ENCODE results near the gene SNX25.
"Not testable (repeated sequence)": the region's sequence is repeated elsewhere in the genome, so short reads cannot be mapped to it uniquely, and the experiment has no call there.

SNX25 gene

DNA sequence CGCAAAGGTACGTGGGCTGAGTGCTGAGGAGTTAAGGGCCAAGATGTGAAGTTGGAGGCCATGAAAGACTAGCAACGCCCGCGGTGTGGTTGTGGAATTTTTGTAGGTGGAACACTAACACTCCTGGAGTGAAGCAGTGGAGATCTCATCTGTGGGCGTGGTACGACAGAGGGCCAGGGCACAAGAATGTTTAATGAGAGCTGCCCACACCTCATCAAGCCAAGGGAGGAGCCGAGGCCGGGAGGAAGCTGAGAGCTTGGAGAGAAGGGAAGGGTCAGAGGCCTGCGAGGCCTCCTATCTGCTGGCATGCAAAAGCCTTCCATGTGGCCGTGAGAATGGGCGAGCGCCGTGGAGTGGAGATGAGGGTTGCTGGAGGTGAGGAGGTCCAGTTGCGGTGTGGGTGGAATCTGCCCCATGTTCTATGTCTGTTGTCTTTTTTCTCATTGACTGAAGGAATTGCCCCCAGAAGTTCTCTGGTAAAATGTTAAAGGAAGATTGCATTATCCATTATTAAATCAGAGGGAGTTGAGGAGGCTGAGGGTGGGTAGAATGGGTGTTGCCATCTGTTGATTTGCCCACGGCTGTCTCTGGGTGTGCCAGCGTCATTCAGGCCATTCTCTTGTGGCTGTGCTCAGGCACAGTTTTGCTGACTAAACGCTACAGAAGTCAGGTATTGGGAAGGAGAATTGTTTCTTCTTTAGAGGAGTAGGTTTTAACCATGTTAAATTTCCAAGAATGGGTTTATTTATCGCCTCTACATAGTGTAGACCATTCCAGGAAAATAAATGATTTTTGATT is 19.8 kb downstream of the SNX25 start:
- DNase-seq (ENCODE audit: low read depth in 2 of 2), result no peak

DNA sequence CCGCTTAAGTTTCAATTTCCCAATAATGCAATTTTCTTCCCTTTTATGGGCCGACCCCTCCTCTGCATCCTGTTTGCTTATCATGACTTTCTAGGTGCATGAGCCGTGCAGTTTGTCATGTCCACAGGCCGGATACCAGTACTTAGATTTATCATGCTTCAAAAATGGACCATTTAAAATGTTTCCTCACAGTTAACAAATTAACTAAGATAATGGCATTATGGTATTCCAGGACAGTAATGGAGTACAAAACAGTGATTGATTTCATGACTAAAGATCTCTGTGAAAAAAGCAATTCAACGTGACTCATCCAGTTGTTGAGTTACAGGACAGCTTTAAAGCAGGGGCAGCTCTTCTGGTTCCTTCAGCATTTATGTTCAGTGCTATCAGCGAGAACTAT is 23.0 kb downstream of the SNX25 start:
- no peak for DNase-seq (ENCODE audit: low read depth in 2 of 2)

DNA sequence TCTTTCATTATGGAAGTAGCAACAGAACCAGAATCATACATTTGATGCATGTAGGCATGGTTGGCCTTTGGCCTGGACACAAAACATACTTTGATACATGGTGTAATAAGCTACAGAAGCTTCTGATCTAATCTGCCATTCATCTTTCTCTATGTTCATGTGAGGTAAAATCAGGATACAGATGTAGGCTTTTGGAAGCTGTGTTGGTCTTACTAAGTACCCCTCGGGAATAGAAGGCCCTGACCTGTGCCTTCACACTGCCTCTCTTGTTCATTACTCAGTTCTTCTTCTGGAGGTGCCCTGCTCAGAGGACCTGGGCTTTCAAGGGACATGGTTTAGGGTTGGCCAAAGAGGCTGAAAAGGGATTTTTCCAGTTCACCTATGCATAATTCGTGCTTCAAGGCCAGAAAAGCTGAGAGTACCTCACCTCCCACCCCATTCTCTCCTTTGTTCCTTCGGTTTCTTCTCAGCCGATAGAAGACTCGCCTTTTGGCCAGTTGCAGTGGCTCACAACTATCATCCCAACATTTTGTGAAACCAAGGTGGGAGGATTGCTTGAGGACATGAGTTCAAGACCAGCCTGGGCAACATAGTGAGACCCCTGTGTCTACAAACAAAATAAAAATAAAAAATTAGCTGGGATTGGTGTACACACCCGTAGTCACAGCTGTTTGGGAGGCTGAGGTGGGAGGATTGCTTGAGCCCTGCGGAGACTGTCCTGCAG is 25.9 kb downstream of the SNX25 start:
- no peak for DNase-seq (ENCODE audit: low read depth in 2 of 2)

DNA sequence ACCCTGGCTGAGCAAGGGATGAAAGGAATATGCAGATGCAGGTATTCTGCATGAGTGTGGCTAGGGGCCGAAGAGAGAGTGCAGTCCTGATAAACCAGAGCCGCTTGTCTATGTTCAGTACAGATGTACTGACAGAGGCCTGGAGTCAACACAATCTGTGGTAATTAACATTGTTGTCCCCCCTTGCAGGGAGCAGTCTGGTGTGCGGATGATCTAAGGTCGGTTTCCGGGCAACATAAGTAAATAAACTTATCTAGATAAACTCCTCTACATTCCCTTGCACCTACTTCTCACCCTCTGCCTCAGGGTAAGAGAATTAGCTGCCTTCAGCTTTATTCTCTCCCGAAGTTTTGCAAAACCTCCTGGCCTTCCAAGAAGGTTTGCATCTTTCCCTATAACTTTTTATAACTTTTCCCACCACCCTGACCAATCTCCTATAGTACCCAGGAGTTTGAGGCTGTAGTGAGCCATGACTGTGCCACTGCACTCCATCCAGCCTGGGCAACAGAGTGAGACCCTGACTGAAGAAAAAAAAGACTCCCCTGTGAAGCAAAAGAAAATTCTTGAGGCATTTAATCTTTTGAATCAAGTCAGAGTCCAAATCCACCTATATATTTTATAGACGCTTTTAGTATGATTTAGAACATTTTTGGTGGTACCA is 26.6 kb downstream of the SNX25 start:
- no peak for DNase-seq (ENCODE audit: low read depth in 2 of 2)

DNA sequence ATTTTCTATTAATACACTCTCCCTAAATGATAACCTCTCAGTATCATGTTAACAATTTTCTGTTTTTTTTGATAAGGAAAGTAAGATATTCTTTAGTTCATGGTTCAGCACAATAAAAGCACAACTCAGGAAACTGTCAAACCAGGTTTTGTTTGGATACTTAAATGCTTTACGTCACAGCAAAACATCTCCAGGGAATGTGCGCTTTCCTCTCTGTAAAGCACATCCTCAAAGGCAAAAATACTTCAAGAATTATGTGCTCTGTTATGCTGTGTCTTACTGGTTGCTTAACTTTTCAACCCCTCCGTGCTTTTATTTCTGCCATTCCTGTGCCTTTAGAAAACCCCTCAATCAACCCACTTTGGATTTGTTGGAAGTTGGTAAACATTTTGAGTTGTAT is 27.8 kb downstream of the SNX25 start:
- DNase-seq (ENCODE audit: low read depth in 2 of 2), result no peak

DNA sequence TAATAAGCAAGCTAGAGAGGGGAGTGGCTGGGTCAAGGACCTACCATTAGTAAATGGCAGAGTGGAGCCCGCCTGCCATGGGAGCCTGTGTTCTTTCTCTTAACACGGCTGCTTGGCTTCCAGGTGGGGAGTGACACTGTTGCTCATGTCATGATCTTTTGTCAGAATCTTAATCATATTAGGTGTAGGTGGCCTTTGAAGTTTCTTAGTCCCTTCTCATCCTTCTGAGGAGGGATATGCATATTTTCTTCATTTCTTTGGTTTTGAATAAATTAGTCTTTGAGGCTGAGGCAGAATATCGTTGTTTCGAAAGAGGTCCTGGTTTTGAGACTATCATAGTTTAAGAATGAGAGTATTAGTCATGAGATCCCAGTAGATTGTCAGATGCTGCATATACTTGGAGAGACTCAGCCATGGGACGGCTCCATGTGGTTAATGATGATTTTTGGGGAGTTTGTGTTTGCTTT is 28.9 kb downstream of the SNX25 start:
- peak in 1 of 2 experiments; percentile 18 for DNase-seq (ENCODE audit: low read depth in 2 of 2)

DNA sequence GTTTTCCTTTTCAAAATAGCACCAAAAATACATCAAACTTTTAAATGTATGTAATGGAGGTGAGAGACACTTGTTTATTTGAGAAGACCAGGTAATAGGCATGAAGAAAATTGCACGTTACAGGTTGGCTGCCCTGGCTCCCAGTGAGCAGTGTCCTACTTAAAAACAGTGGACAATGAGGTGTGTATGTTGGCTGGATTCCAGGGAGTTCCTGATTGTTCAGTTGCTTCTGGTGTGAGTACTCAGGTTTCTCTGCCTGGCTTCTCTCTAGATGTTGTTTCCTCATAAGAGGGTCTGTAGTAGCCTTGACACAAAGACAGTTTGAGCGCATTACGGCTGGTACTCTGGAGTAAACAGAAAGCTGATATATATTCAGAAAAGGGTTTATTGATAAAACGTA is 29.4 kb downstream of the SNX25 start:
- no peak for DNase-seq (ENCODE audit: low read depth in 2 of 2)

DNA sequence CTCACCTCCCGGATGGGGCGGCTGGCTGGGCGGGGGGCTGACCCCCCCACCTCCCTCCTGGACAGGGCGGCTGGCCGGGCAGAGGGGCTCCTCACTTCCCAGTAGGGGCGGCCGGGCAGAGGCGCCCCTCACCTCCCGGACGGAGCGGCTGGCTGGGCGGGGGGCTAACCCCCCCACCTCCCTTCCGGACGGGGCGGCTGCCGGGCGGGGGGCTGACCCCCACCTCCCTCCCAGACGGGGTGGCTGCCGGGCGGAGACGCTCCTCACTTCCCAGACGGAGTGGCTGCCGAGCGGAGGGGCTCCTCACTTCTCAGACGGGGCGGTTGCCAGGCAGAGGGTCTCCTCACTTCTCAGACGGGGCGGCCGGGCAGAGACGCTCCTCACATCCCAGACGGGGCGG is 31.1 kb downstream of the SNX25 start:
- DNase-seq (ENCODE audit: low read depth in 2 of 2), result not testable (repeated sequence)

DNA sequence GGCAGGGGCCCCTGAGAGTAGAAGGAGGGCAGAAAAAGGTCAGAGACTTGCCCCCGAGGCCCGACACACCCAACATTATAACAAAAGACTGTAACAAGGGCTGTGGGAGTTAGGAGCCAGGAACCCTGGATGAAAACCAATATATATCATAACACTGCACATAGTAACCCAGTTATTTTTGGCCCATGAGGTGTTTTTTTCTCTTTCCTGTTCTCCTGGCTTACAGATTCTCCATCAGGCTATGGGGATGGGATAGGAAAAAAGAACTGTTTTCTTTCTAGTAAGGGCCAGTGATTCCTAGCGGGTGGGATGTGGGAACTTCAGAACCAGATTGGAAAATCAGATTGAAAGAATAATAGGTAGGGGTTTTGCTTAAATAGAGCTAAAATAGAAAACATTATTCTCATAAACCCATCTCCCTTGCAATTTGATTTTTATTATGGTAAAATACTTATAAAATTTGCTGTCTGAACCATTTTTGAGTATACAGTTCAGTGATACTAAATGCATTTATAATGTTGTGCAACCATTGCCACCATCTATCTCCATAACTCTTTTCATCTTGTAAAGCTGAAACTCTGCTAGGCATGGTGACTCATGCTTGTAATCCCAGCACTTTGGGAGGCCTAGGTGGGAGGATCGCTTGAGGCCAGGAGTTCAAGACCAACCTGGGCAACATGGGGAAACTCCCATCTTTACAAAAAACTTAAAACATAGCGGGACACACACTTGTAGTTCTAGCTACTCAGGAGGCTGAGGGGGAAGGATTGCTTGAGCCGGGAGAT is 33.5 kb downstream of the SNX25 start:
- no peak for DNase-seq (ENCODE audit: low read depth in 2 of 2)

DNA sequence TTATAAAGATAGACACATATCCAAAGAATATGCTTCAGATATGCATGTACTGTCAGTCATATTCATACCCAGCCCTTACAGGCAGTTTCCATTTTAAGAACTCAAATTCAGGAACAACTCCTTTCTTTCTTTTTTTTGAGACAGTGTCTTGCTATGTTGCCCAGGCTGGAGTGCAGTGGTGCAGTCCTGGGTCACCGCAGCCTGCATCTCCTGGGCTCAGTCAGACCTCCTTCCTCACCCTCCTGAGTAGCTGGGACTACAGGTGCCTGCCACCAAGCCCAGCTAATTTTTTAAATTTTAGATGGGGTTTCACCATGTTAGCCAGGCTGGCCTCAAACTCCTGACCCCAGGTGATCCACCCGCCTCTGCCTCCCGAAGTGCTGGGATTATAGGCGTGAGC is 34.5 kb downstream of the SNX25 start:
- no peak for DNase-seq (ENCODE audit: low read depth in 2 of 2)

DNA sequence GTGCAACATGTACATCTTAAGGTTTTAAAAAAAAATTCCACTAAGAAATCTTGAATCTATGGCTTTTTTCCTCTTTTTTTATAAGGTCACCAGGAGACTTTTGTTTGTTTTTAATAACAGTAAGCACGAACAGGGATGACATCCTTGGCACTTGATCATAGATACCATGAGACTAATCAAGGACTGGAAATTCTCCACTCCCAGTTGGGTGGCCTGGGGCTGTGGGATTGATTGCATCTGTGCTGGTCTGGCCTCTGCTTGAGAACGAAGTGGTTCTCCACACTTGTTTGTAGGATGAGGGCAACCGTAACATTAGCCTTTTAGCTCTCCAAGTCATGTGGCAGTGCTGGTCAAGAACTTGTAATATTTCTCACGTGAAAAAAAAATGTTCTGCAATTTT is 35.4 kb downstream of the SNX25 start:
- no peak for DNase-seq (ENCODE audit: low read depth in 2 of 2)

DNA sequence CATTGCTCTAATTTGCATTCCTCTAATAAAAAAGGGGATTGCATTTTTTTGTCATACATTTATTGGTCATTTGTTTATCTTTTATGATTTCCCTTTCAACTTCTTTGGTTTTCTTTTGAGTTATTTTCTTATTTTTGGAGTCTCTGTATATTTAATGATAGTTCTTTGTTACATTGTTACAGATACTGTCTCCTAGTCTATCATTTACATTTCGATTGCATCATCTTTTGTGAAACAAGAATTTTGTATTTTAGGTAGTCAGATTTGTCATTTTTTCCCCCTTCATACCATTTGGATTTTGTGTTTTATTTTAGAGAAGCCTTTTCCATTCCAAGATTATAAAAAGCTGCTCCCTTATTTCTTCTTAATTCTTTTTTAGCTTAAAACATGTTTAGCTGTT is 37.1 kb downstream of the SNX25 start:
- DNase-seq (ENCODE audit: low read depth in 2 of 2), result no peak

DNA sequence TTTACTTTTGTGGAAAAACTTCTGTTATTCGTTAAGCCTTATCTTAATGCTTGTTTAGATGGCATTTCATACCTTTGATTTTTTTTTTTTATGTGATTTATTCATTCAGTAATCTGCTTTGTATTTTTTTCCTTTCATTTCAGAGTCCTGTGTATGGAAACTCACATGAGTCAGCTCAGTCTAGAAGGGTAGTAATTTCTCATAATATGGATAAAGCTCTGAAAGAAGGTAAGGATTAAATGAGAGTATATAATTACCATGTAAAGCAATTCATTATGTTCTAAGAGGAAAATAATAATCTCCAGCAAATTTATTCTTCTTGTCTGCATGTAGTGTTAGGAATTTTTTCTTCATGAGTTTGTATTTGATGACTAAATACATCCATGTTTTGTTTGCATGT is 37.8 kb downstream of the SNX25 start:
- no peak for DNase-seq (ENCODE audit: low read depth in 2 of 2)

DNA sequence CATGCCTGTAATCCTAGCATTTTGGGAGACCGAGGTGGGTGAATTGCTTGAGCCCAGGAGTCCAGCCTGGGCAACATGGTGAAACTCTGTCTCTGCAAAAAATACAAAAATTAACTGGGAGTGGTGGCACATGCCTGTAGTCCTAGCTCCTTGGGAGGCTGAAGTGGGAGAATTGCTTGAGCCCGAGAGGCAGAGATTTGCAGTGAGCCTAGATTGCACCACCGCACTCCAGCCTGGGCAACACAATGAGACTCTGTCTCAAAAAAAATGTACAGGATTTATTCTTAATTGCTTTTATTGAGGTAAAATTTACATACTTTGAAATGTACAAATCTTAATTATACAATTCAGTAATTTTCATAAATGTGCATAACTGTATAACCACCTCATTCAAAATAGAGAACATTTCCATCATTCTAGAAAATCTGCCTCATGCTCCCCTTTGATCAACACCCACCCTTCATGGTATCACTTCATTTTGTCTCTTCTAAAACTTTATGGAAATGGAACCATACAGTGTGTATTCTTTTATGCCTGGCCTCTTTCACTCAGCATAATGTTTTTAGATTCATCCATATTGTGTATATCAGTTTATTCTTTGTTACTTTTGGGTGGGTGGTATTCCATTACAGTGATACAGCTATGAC is 39.1 kb downstream of the SNX25 start:
- no peak for DNase-seq (ENCODE audit: low read depth in 2 of 2)

DNA sequence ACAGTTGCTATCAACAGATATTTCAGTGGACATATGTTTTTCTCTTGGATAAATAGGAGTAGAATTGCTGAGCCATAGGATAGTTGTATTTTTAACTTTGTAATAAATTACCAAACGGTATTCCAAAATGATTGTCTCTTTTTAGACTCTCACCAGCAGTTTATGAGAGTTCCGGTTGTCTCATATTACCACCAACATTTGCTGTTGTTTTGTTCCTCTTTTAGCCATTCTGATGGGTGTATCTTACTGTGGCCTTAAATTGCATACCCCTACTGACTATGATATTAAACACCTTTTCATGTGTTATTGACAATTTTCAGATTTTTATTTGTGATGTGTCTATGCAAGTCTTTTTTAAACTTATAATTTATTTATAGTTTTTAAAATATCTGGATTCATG is 39.7 kb downstream of the SNX25 start:
- no peak for DNase-seq (ENCODE audit: low read depth in 2 of 2)

DNA sequence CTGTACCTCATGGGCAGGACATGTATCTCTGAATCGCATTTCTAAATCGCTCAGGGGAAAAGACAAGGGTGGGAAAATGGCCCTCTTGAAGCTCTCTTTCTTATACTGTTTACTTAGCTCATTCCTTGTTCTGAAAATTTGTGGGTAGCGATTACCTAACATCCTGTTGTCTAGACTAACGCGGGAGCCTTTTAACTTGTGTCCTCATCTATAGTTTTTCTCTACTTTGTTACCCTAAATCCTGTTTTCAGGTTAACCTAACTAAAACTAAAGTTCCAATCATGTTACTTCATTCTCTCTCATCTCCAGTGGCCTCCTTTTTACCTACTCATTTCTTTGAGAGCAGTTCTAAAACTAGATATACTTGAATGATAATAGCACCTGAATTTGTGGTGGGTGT is 45.0 kb downstream of the SNX25 start:
- DNase-seq (ENCODE audit: low read depth in 2 of 2), result no peak

DNA sequence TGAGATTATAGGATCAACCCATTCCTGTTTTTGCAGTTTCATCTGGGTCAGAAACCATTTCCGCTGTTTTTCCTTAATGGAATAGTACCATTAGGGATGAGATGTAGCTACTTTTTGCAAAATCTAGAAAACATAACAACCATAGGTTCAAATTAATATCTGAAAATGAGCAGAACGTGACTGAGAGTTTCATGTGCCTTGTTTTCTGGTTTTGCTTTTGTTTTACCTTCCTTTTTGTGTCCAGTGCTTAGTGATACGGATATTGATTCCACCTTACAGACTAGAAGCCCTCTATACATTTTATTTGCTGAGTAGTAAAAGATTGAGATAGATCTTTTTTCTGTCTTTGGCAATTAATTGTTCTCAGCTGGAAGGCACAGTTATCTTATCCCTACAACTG is 46.5 kb downstream of the SNX25 start:
- no peak for DNase-seq (ENCODE audit: low read depth in 2 of 2)

DNA sequence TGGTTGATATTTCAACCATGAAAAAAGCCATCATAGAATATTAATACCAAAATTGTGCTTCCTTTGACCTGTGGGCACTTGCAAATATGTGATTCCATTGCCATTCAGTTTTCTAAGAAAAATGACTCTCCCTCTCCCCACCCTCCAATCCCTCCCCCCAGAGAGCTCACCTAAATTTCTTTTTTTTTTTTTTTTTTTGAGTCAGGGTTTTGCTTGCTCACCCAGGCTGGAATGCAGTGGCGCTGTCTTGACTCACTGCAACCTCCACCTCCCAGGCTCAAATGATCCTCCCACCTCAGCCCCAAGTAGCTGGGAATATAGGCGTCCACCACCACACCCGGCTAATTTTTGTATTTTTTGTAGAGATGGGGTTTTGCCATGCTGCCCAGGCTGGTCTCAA is 47.0 kb downstream of the SNX25 start:
- DNase-seq (ENCODE audit: low read depth in 2 of 2), result no peak

DNA sequence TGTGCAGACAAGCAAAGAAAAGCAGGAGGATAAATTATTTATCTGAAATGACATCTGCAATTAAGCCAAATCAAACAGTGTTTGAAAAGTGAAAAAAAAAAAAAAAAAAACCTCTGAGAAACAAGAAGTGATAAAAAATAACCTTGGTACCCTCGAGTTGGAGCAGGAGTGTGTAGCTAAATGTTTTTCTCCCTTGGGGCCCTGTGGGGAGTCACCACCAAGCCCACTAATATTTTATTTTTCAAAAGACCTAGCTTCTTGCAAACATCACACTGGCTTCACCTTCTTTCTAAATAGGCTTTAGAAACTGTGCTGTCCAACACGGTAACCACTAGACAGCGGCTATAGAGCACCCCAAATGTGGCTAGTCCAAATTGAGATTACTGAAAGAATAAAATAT is 47.7 kb downstream of the SNX25 start:
- DNase-seq (ENCODE audit: low read depth in 2 of 2), result no peak

DNA sequence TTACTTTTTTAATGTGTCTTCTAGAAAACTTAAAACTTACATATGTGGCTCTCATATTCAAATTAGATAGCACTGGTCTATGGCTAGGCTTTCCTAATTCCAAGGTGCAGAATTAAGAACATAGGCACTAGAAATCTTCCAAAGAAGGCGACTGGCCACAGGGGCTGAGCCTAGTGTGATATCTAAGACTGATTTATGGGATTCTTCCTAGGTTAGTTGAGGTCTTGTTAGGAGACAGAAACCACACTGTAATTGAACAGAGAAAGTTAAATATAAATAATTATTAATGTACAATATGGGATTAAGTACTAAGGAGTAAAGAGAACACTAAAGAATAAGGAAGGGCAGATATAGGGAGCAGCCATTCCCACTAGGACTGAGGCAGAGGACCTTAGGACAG is 48.3 kb downstream of the SNX25 start:
- DNase-seq (ENCODE audit: low read depth in 2 of 2), result no peak

DNA sequence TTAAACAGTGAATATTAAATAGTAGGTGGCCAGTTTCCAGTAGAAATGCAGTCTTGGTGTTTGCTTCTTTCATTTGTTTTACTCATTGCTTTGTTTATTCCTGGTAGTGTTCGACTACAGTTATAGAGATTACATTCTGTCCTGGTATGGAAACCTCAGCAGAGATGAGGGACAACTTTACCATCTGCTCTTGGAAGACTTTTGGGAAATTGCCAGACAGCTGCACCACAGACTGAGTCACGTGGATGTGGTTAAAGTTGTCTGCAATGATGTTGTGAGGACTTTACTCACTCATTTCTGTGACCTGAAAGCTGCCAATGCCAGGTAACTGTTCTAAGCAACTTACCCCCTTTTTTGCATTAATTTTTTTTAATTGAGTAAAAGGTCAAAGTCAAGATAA is 49.3 kb downstream of the SNX25 start:
- DNase-seq (ENCODE audit: low read depth in 2 of 2), result not testable (repeated sequence)

DNA sequence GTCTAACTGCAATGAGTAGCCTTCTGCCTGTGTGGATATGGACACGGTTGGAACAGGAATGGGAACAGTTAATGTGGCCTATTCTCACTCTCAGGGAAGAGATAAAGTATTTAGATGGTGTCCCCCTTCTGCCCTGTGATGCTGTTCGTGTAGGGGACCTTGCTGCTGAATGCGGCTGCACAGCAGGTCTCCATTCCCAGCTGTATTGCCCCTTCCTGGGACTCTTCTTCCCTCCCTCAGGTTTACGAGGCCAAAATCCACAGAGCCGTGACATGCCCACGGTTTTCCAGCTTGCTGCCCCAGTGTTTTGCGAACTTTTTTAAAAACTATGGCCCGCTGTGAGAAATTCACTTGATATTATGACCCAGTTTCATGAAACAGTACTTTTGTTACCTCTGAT is 50.3 kb downstream of the SNX25 start:
- DNase-seq (ENCODE audit: low read depth in 2 of 2), result no peak
